Measurements from ENCODE around the gene RNASEH1.

Gene RNASEH1

GRCh38 chr2:3598912-3599854 is 41.0 kb upstream of the RNASEH1 start:
- Histone ChIP-seq H3K4me3 (ENCODE audit: low read length, poor library complexity, severe bottlenecking) (no peak overlapping the region), H3K9me3 (ENCODE audit: insufficient read depth, low read depth, low read length) (no peaks in the 10 kb centered on the region), H2AFZ (ENCODE audit: low read length) (no peak overlapping the region), H3K36me3 (ENCODE audit: insufficient read depth, low read length) (no peaks in the 10 kb centered on the region), H3K4me2 (ENCODE audit: low read depth, low read length, poor library complexity, severe bottlenecking) (no peak overlapping the region), H3K4me1 (ENCODE audit: insufficient read depth, low read length, poor library complexity, severe bottlenecking) (no peaks in the 10 kb centered on the region), H3F3A (ENCODE audit: low read depth) (no peaks in the 10 kb centered on the region), H3K9me2 (replicated peaks; ENCODE audit: low read depth, low read length) (no peaks in the 10 kb centered on the region), H3K9ac (ENCODE audit: low read depth, low read length, poor library complexity, severe bottlenecking) (no peak overlapping the region), H4K20me1 (ENCODE audit: insufficient read depth, low read length, poor library complexity, severe bottlenecking) (no peaks in the 10 kb centered on the region), H3K79me2 (ENCODE audit: insufficient read depth, low read length) (no peaks in the 10 kb centered on the region), H3K27me3 (ENCODE audit: insufficient read depth, low read length, poor library complexity, severe bottlenecking) (no peaks in the 10 kb centered on the region)
- TF ChIP-seq CTCF (conservative IDR thresholded peaks at IDR 0.05; ENCODE audit: low read length), result no peak
- TF ChIP-seq EZH2phosphoT487 (IDR thresholded peaks at IDR 0.05; ENCODE audit: borderline replicate concordance), result no peak

GRCh38 chr2:3598197-3598910 is 40.2 kb upstream of the RNASEH1 start:
- no peaks in the 10 kb centered on the region for H3K4me1 ChIP-seq (ENCODE audit: insufficient read depth, low read length, poor library complexity, severe bottlenecking)
- no peaks in the 10 kb centered on the region for H3K9me3 ChIP-seq (ENCODE audit: insufficient read depth, low read depth, low read length)
- no peak overlapping the region for H3K4me3 ChIP-seq (ENCODE audit: low read length, poor library complexity, severe bottlenecking)
- H4K20me1 ChIP-seq (ENCODE audit: insufficient read depth, low read length, poor library complexity, severe bottlenecking), result no peaks in the 10 kb centered on the region
- H3K9ac ChIP-seq (ENCODE audit: low read depth, low read length, poor library complexity, severe bottlenecking), result no peak overlapping the region
- peaks cover 6% of the 10 kb centered on the region; the same call in 1 of the 2 replicates for H3K36me3 ChIP-seq (ENCODE audit: insufficient read depth, low read length)
- H3K9me2 ChIP-seq (replicated peaks; ENCODE audit: low read depth, low read length), result no peaks in the 10 kb centered on the region
- no peak overlapping the region for H2AFZ ChIP-seq (ENCODE audit: low read length)
- H3K27me3 ChIP-seq (ENCODE audit: insufficient read depth, low read length, poor library complexity, severe bottlenecking), result no peaks in the 10 kb centered on the region
- TF ChIP-seq CTCF (conservative IDR thresholded peaks at IDR 0.05; ENCODE audit: low read length), result no peak
- no peak for TF ChIP-seq EZH2phosphoT487 (IDR thresholded peaks at IDR 0.05; ENCODE audit: borderline replicate concordance)
- no peak overlapping the region for H3K4me2 ChIP-seq (ENCODE audit: low read depth, low read length, poor library complexity, severe bottlenecking)
- H3F3A ChIP-seq (ENCODE audit: low read depth), result no peaks in the 10 kb centered on the region
- no peaks in the 10 kb centered on the region for H3K79me2 ChIP-seq (ENCODE audit: insufficient read depth, low read length)

DNA sequence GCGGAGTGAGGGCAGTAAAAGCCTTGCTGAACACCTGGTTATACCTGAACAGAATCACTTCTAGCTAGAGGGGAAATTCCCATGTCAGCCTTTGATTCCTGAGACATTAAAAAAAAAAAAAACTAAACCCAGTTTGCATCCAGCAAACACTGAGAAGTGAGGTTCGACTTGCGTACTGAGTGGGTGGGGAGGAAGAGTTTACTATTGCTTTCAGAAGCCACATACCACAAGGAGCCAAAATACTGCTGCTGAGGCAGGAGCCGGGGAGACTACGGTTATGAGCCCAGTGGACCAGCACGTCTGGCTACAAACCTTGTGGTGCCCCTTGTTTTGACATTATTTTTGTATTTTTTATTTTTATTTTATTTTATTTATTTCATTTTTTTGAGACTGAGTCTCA is 39.4 kb upstream of the RNASEH1 start:
- no peak for TF ChIP-seq CTCF (conservative IDR thresholded peaks at IDR 0.05; ENCODE audit: low read length)
- TF ChIP-seq EZH2phosphoT487 (IDR thresholded peaks at IDR 0.05; ENCODE audit: borderline replicate concordance), result no peak
- no peaks in the 10 kb centered on the region for H3K9me3 ChIP-seq (ENCODE audit: insufficient read depth, low read depth, low read length)

More for the DNA sequence above, 39.4 kb upstream of the RNASEH1 start:
- no peak overlapping the region for H3K9ac ChIP-seq (ENCODE audit: low read depth, low read length, poor library complexity, severe bottlenecking)
- no peak overlapping the region for H3K4me3 ChIP-seq (ENCODE audit: low read length, poor library complexity, severe bottlenecking)
- no peaks in the 10 kb centered on the region for H4K20me1 ChIP-seq (ENCODE audit: insufficient read depth, low read length, poor library complexity, severe bottlenecking)
- H3K27me3 ChIP-seq (ENCODE audit: insufficient read depth, low read length, poor library complexity, severe bottlenecking), result no peaks in the 10 kb centered on the region
- H3K36me3 ChIP-seq (ENCODE audit: insufficient read depth, low read length), result peaks cover 7% of the 10 kb centered on the region; the same call in 1 of the 2 replicates
- no peak overlapping the region for H3K4me2 ChIP-seq (ENCODE audit: low read depth, low read length, poor library complexity, severe bottlenecking)
- no peaks in the 10 kb centered on the region for H3K9me2 ChIP-seq (replicated peaks; ENCODE audit: low read depth, low read length)
- no peaks in the 10 kb centered on the region for H3K79me2 ChIP-seq (ENCODE audit: insufficient read depth, low read length)
- no peaks in the 10 kb centered on the region for H3F3A ChIP-seq (ENCODE audit: low read depth)
- H3K4me1 ChIP-seq (ENCODE audit: insufficient read depth, low read length, poor library complexity, severe bottlenecking), result no peaks in the 10 kb centered on the region
- no peak overlapping the region for H2AFZ ChIP-seq (ENCODE audit: low read length)

Measured in Loucy (cell line).